Loucy (cell line): ENCODE data around the gene CABCOCO1.

ENCODE experiments used
- H2AFZ ChIP-seq: fragments of 200-600 bp; sonication (generic); 2 replicates; pipeline ENCODE4 v1.6.0; 2016; ENCODE audit warnings: antibody characterized with exemption, mild to moderate bottlenecking, low read length, moderate library complexity
- H3F3A ChIP-seq: fragments of 200-600 bp; 2 replicates; pipeline ENCODE4 v1.6.0; 2016; ENCODE audit warnings: antibody characterized with exemption, low read depth, mild to moderate bottlenecking
- H3K27me3 ChIP-seq: fragments of 200-600 bp; sonication (generic); 2 replicates; pipeline ENCODE4 v1.6.1; 2014; ENCODE audit warnings: low read length, mild to moderate bottlenecking; ENCODE audit not compliant: insufficient read depth, poor library complexity, severe bottlenecking
- H3K36me3 ChIP-seq: fragments of 200-600 bp; sonication (generic); 2 replicates; pipeline ENCODE4 v1.6.1; 2016; ENCODE audit warnings: low read length; ENCODE audit not compliant: insufficient read depth
- H3K4me1 ChIP-seq: fragments of 200-600 bp; sonication (generic); 2 replicates; pipeline ENCODE4 v1.5.1; 2014; ENCODE audit warnings: low read length, mild to moderate bottlenecking; ENCODE audit not compliant: insufficient read depth, poor library complexity, severe bottlenecking
- H3K4me2 ChIP-seq: fragments of 200-600 bp; sonication (generic); 2 replicates; pipeline ENCODE4 v1.6.0; 2014; ENCODE audit warnings: antibody characterized with exemption, low read length, low read depth, mild to moderate bottlenecking; ENCODE audit not compliant: poor library complexity, severe bottlenecking
- H3K4me3 ChIP-seq: fragments of 200-600 bp; sonication (generic); 2 replicates; pipeline ENCODE4 v1.5.1; 2014; ENCODE audit warnings: low read length, mild to moderate bottlenecking, mixed read lengths; ENCODE audit not compliant: poor library complexity, severe bottlenecking
- H3K79me2 ChIP-seq: fragments of 200-600 bp; sonication (generic); 2 replicates; pipeline ENCODE4 v1.6.1; 2014; ENCODE audit warnings: low read length; ENCODE audit not compliant: insufficient read depth
- H3K9ac ChIP-seq: fragments of 200-600 bp; sonication (generic); 2 replicates; pipeline ENCODE4 v1.6.0; 2014; ENCODE audit warnings: mild to moderate bottlenecking, low read depth, low read length, moderate library complexity; ENCODE audit not compliant: poor library complexity, severe bottlenecking
- H3K9me2 ChIP-seq: fragments of 200-600 bp; sonication (generic); replicated peaks from 2 replicates; pipeline ENCODE4 v1.6.1; 2016; ENCODE audit warnings: low read depth, low read length, mixed read lengths
- H3K9me3 ChIP-seq: fragments of 200-600 bp; sonication (generic); 2 replicates; pipeline ENCODE4 v1.6.1; 2014; ENCODE audit warnings: mild to moderate bottlenecking, antibody characterized with exemption, low read length, low read depth; ENCODE audit not compliant: insufficient read depth
- H4K20me1 ChIP-seq: fragments of 200-600 bp; sonication (generic); 2 replicates; pipeline ENCODE4 v1.6.0; 2014; ENCODE audit warnings: antibody characterized with exemption, low read length, mild to moderate bottlenecking; ENCODE audit not compliant: insufficient read depth, poor library complexity, severe bottlenecking
- CTCF ChIP-seq: fragments of 200-600 bp; sonication (generic); conservative IDR thresholded peaks from 2 replicates; pipeline ENCODE4 v1.5.1; 2014; ENCODE audit warnings: mild to moderate bottlenecking, antibody characterized with exemption, low read length
- EZH2phosphoT487 ChIP-seq: fragments of 200-600 bp; IDR thresholded peaks from 2 replicates; pipeline ENCODE4 v1.6.1; 2018; ENCODE audit warnings: antibody characterized with exemption, mild to moderate bottlenecking, moderate library complexity, borderline replicate concordance

The CABCOCO1 gene

GRCh38 chr10:61753453-61753852 lies 90.7 kb downstream of the CABCOCO1 start:
- H3K27me3 ChIP-seq = no peaks in the 10 kb centered on the region
- no peaks in the 10 kb centered on the region for H3K9me2 ChIP-seq
- peak overlapping the region; percentile 77 for H3K9ac ChIP-seq
- peaks cover 93% of the 10 kb centered on the region for H3K4me1 ChIP-seq
- no peaks in the 10 kb centered on the region for H4K20me1 ChIP-seq
- H3K36me3 ChIP-seq = no peaks in the 10 kb centered on the region
- no peaks in the 10 kb centered on the region for H3K79me2 ChIP-seq
- no peaks in the 10 kb centered on the region for H3K9me3 ChIP-seq
- H3K4me2 ChIP-seq = peak overlapping the region; percentile 78
- peaks cover 23% of the 10 kb centered on the region for H3F3A ChIP-seq
- no peak overlapping the region for H3K4me3 ChIP-seq
- TF ChIP-seq EZH2phosphoT487 (no peak), CTCF (no peak)
- no peak overlapping the region for H2AFZ ChIP-seq

DNA sequence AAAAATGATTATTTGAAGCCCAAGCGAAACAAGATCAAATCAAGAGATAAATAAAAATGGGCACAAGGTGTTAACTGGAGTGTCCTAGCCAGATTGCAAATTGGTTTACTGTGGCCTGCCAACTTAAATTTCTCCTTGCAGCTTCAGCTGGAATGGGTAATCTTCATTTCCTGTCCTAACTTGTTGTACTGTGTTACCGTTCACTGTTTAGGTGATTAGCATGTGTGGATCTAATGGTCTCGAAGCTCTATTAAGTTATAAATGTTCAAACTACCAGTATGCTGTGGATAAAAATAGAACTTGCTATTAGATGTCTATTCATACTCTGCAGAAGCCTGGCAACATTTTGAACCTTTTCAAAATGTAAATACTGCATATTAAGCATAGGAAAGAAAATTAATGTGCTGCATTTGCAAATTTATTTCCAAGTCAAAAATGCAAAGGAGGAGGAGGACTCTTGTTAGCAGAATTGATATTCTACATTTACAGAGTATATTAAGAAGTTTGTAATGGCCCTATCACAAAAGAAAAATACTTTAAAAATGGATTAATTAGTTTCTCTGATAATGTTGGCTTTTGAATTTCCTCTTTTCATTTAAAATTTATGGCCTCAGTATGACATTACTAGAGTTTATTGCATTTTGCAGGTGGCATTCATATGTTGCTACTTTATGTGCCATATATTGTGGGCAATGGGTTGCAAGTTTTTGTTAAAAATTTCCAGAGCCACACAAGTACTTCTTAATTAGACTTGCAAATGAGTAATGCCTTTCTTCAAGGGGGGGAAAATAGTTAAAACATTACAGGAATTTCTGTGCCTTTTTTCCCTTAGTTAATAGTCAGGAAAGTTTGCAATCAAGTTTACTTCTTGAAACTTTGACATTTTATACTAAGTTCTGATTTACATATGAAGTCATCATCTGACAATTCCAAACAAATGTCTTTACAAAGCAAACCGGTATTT lies 92.1 kb downstream of the CABCOCO1 start:
- H2AFZ ChIP-seq = no peak overlapping the region; the same call in 1 of the 2 replicates

DNA sequence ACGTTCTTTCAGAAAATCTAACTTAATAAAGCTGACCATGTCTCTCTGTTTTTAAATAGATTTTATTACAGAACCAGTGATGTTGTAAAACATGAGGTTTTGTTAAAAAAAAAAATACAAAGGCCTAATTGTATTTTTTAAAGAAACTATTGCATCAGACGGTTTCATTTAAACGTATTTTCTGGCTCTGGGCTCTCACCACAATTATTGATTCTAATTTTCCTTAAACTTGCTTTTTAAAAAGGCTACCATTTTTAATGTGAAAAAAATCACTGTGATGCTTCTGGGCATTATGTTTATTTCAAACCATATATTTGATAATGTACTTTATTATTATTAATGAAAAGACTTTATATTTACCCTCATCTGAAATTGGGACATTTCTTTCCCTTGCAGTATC lies 94.3 kb downstream of the CABCOCO1 start:
- Histone ChIP-seq H3K9ac (peak overlapping the region; percentile 20), H3K4me1 (peaks cover 96% of the 10 kb centered on the region), H3K79me2 (no peaks in the 10 kb centered on the region), H4K20me1 (no peaks in the 10 kb centered on the region), H3K9me2 (no peaks in the 10 kb centered on the region), H3K4me3 (no peak overlapping the region), H3K4me2 (no peak overlapping the region), H2AFZ (peak overlapping the region; percentile 60; the same call in 1 of the 2 replicates), H3K36me3 (no peaks in the 10 kb centered on the region), H3F3A (peaks cover 18% of the 10 kb centered on the region), H3K27me3 (no peaks in the 10 kb centered on the region), H3K9me3 (no peaks in the 10 kb centered on the region)
- TF ChIP-seq CTCF = no peak
- TF ChIP-seq EZH2phosphoT487 = no peak

More for the DNA sequence above, 92.1 kb downstream of the CABCOCO1 start:
- Histone ChIP-seq H3K9me2 (no peaks in the 10 kb centered on the region), H3F3A (peaks cover 23% of the 10 kb centered on the region), H3K4me2 (peak overlapping the region; percentile 78), H3K36me3 (no peaks in the 10 kb centered on the region), H3K9ac (peak overlapping the region; percentile 77), H3K79me2 (no peaks in the 10 kb centered on the region), H3K27me3 (no peaks in the 10 kb centered on the region), H3K9me3 (no peaks in the 10 kb centered on the region), H3K4me3 (peak overlapping the region; percentile 15), H4K20me1 (no peaks in the 10 kb centered on the region), H3K4me1 (peaks cover 96% of the 10 kb centered on the region)
- TF ChIP-seq EZH2phosphoT487 (no peak), CTCF (no peak)
